Skin of body (tissue), 2 donors: ENCODE data around the gene LHX2. TPM values are rescaled to one million over a fixed set of nuclear protein-coding genes. Genes with fewer than 3 reads are reported as not detected.

Experiments
- DNase-seq: peaks from one replicate; lab custom pipeline; 2025; lab: John Stamatoyannopoulos, UW
- total RNA-seq: library from RNA; depleted of rRNA; stranded (reverse); fragments of >200 nt; gene quantifications from one replicate; pipeline ENCODE4 v1.2.3, GENCODE V29; 2014

Gene LHX2
- total RNA-seq, 1 donor from 2014 or later: 27.6 TPM

- no peak for DNase-seq
Measured at GRCh38 chr9:124054582-124055227, 43.1 kb downstream of the LHX2 start.

- no peak for DNase-seq
Measured at GRCh38 chr9:124060844-124061605, 49.5 kb downstream of the LHX2 start.

- no peak for DNase-seq
Measured at GRCh38 chr9:124062172-124062571, 50.6 kb downstream of the LHX2 start.

- DNase-seq: no peak
Measured at GRCh38 chr9:124066783-124067577, 55.4 kb downstream of the LHX2 start.

- DNase-seq: no peak
Measured at GRCh38 chr9:124068251-124068650, 56.7 kb downstream of the LHX2 start.

GRCh38 chr9:124074746-124075145 is 63.2 kb downstream of the LHX2 start:
- DNase-seq: no peak

GRCh38 chr9:124075761-124076160 is 64.2 kb downstream of the LHX2 start:
- no peak for DNase-seq

GRCh38 chr9:124077915-124078572 is 66.5 kb downstream of the LHX2 start:
- no peak for DNase-seq

- DNase-seq: peak; percentile 33
Measured at GRCh38 chr9:124078641-124079040, 67.1 kb downstream of the LHX2 start.

GRCh38 chr9:124079176-124079925 is 67.8 kb downstream of the LHX2 start:
- DNase-seq: peak; percentile 64

GRCh38 chr9:124082622-124083021 is 71.1 kb downstream of the LHX2 start:
- DNase-seq: no peak

Other genes with a start within 250 kb of the LHX2 start
- 11.3 TPM for gene DENND1A, start 81.6 kb upstream of the LHX2 start, total RNA-seq
- 27.2 TPM for gene NEK6, start 246.2 kb downstream of the LHX2 start, total RNA-seq